22Rv1 (cell line): ENCODE data around the gene LGALS7.
"Not testable (repeated sequence)": the region's sequence is repeated elsewhere in the genome, so short reads cannot be mapped to it uniquely, and the experiment has no call there.

ENCODE experiments used
- H3K27ac ChIP-seq: fragments of 450-650 bp; 2 replicates; pipeline ENCODE4 v1.5.1; 2017
- ZFX ChIP-seq: fragments of 450-650 bp; IDR thresholded peaks from 2 replicates; pipeline ENCODE4 v1.6.1; 2017; ENCODE audit warnings: antibody characterized with exemption, borderline replicate concordance
- TF ChIP-seq, protein P1 (sequence below): fragments of 450-650 bp; IDR thresholded peaks from 2 replicates; pipeline ENCODE4 v1.5.1; 2017; ENCODE audit warnings: mild to moderate bottlenecking

Gene LGALS7

DNA sequence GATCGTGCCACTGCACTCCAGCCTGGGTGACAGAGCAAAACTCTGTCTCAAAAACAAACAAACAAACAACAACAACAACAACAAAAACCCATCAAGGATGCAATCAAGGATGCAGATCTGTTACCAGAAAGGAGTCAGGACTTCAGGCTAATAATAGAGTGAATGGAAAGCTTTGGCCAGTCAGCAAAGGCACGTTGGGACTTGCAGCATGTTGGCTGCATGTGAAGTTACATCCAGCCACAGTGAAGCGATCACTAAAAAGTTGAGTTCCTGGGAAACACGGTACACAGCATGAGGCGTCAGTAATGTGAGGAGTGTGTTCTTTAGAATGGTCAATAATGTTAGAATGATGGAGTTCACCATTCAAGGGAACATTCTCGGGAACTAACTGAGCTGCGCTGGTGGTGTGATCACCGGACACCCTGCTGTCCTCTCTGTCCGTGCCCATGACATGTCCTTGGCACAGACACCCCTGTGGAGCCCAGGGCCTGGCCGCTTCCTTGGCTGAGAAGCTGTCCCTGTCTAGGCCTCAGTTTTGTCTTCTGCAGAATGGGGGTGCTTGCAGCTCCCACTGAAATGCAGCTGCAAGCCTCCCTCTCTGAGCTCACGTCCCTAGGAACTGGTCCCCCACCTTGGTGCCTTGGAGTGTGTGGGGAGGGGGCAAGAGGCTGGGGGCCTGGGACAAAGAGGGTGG lies 13.4 kb upstream of the LGALS7 start:
- H3K27ac ChIP-seq: no peak overlapping the region
- TF ChIP-seq ZFX: no peak
- TF ChIP-seq, protein P1, sequence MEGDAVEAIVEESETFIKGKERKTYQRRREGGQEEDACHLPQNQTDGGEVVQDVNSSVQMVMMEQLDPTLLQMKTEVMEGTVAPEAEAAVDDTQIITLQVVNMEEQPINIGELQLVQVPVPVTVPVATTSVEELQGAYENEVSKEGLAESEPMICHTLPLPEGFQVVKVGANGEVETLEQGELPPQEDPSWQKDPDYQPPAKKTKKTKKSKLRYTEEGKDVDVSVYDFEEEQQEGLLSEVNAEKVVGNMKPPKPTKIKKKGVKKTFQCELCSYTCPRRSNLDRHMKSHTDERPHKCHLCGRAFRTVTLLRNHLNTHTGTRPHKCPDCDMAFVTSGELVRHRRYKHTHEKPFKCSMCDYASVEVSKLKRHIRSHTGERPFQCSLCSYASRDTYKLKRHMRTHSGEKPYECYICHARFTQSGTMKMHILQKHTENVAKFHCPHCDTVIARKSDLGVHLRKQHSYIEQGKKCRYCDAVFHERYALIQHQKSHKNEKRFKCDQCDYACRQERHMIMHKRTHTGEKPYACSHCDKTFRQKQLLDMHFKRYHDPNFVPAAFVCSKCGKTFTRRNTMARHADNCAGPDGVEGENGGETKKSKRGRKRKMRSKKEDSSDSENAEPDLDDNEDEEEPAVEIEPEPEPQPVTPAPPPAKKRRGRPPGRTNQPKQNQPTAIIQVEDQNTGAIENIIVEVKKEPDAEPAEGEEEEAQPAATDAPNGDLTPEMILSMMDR: no peak

DNA sequence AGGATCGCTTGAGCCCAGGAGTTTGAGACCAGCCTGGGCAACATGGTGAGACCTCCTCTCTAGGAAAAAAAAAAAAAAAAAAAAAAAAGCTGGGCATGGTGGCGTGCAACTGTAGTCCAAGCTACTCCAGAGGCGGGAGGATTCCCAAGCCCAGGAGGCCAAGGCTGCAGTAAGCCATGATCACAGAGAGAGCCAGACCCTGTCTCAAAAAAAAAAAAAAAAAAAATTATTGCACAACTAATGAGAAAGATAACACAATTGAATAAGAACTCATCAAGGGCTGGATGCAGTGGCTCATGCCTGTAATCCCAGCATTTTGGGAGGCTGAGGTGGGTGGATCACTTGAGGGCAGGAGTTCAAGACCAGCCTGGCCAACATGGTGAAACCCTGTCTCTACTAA lies 12.7 kb upstream of the LGALS7 start:
- H3K27ac ChIP-seq: not testable (repeated sequence)

DNA sequence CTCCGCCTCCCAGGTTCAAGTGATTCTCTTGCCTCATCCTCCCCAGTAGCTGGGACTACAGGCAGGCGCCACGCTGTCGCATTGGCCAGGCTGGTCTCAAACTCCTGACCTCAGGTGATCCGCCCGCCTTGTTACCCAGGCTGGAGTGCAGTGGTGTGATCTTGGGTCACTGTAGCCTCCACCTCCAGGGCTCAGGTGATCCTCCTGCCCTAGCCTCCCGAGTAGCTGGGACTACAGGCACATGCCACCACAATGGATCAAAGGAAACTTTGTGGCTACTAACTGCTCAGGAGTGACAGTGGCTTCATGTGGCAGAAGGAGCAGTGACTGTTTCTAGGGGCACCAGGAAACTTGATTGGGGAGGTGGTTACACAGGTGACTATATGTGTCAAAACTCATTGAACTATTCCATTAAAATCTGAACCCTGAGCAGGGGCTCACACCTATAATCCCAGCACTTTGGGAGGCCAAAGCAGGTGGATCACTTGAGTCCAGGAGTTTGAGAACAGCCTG lies 11.9 kb upstream of the LGALS7 start:
- H3K27ac ChIP-seq: no peak overlapping the region
- TF ChIP-seq, protein P1: no peak
- no peak for TF ChIP-seq ZFX

DNA sequence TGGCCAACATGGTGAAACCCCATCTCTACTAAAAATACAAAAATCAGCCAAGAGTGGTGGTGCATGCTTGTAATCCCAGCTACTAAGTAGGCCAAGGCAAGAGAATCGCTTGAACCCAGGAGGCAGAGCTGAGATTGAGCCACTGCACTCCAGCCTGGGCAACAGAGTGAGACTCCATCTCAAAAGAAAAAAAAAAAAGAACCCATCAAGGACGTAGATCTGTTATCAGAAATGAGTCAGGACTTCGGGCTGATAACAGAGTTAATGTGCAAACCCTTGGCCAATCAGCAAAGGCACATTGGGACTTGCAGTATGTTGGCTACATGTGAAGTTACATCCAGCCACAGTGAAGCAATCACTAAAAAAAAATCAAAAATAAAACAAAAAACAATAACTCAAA lies 10.9 kb upstream of the LGALS7 start:
- H3K27ac ChIP-seq: no peak overlapping the region
- TF ChIP-seq, protein P1: no peak
- TF ChIP-seq ZFX: no peak

DNA sequence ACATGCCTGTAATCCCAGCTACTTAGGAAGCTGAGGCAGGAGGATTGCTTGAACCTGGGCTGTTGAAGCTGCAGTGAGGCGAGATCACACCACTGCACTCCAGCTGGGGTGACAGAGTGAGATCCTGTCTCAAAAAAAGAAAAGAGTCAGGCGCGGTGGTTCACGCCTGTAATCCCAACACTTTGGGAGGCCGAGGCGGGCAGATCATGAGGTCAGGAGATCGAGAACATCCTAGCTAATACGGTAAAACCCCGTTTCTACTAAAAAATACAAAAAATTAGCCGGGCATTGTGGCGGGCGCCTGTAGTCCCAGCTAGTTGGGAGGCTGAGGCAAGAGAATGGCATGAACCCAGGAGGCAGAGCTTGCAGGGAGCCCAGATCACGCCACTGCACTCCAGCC lies 8.9 kb upstream of the LGALS7 start:
- H3K27ac ChIP-seq: not testable (repeated sequence)

DNA sequence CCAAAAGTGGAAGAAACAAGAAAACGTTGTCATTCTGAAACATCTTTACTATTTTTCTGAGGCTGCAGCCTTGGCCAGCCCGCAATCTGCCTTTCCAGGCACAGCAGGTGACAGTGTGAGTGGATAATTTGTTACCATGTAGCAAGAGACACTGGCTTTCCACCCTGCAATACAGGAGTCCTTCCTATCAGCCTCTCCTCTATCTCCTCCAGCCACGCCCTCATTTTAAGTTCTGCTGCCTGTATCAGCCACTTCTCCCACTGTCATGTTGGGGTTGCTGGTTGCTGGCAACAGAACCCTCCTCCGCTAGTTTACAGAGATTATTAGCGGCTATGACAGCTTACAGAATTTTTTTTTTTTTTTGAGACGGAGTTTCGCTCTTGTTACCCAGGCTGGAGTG lies 7.7 kb upstream of the LGALS7 start:
- no peak for TF ChIP-seq ZFX
- TF ChIP-seq, protein P1: no peak
- no peak overlapping the region for H3K27ac ChIP-seq

DNA sequence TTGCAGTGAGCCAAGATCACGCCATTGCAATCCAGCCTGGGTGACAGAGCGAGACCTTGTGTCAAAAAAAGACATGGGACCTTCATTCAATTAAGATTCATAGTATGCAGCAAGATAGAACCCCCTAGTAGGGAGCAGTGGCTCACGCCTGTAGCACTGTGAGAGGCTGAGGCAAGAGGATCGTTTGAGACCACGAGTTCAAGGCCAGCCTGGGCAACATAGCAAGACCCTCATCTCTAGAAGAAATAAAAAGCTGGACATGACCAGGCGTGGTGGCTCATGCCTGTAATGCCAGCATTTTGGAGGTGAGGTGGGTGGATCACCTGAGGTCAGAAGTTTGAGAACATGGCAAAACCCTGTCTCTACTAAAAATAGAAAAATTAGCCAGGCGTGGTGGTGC lies 7.1 kb upstream of the LGALS7 start:
- TF ChIP-seq ZFX: no peak
- TF ChIP-seq, protein P1: no peak
- no peak overlapping the region for H3K27ac ChIP-seq

DNA sequence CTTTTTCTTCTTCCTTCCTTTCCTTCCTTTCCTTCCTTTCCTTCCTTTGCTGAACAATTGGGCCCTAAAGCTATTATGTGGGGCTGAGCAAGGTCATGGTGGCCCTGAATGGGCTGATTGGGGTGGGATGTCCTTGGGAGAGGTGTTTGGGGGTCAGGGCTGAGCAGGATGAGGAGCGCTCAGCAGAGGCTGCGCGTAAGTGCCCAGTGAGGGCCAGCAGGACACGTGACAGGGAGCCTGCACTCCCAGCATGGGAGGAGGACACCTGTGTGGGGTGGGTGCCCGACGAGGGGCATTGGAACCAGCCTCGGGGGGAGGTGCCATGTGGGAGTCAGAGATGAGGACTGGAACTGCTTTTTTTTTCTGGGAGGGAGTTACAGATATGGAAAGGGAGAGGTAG lies 5.4 kb upstream of the LGALS7 start:
- H3K27ac ChIP-seq: no peak overlapping the region
- TF ChIP-seq ZFX: no peak
- TF ChIP-seq, protein P1: no peak
